SK-N-MC (cell line): Measurements from ENCODE around the gene HIBCH.

Source experiments
- EZH2 ChIP-seq: fragments of 200-600 bp; sonication (generic); IDR thresholded peaks from one replicate; pipeline ENCODE4 v1.6.1; 2017; ENCODE audit warnings: antibody characterized with exemption
- POLR2AphosphoS5 ChIP-seq: IDR thresholded peaks from 2 replicates; pipeline ENCODE4 v1.6.1; 2012; ENCODE audit warnings: mild to moderate bottlenecking, low read depth, low read length, borderline replicate concordance

DNA sequence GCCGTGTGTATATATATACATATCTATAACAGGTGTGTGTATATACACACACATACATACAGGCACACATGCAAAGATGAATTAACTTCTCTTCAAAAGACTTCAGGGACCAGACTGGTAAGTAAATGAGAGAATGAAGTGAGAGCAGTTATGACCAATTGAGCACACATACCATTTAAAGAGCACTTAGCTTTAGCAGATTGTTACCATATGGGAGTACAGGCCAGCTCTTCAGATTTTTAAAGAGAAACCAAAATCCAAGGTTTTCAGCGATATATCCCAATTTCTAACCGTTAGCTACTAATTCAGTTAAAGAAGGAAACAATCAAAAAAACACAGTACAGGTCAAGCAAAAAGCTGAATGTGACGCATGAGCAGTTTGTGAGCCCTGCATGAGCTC lies 47.5 kb upstream of the HIBCH start:
- TF ChIP-seq POLR2AphosphoS5 (no peak), EZH2 (no peak)
